NCI-H345 (cell line): ENCODE results near the gene ZNF468.
"Not testable (repeated sequence)": the region's sequence is repeated elsewhere in the genome, so short reads cannot be mapped to it uniquely, and the experiment has no call there.

Experiments used
- DNase-seq: peaks from one replicate; lab custom pipeline; 2025; lab: John Stamatoyannopoulos, UW

The ZNF468 gene

GRCh38 chr19:52857378-52858191 is at the start of gene ZNF468:
Gene ZNF468, minus strand, starts transcription at chr19:52857619. Its CDS starts 3,347 bp downstream, at chr19:52854272.
- DNase-seq: peak; percentile 74

DNA sequence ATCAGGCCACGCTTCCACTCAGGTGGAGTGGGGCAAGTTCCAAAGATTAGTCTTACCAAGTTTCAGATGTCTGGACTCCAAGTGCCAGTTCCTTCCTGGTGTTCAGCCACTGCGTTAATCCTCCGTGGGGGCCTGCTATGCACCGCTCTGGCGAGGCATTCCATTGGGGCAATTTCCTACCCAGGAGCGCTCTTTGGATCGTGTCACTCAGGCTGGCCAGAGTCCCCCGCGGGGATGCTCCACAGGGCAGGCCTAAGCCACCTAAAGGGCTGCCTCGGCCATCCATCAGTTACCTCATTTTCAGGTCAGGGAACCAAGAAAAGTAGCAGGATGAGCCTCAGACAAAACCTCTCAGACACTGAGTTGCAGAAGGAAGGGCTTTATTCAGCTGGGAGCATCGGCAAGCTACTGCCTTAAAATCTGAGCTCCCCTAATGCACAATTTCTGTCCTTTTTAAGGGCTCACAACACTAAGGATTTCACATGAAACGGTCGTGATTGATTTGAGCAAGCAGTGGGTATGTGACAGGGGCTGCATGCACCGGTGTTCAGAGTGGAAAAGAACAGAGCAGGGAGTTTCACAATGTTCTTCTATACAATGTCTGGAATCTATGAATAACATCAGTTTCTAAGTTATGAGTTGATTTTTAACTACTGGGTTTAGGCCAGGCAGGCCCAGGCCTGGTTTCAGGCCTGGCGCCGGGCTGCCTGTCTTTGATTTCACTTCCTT is 46.8 kb upstream of the ZNF468 start:
- not testable (repeated sequence) for DNase-seq

DNA sequence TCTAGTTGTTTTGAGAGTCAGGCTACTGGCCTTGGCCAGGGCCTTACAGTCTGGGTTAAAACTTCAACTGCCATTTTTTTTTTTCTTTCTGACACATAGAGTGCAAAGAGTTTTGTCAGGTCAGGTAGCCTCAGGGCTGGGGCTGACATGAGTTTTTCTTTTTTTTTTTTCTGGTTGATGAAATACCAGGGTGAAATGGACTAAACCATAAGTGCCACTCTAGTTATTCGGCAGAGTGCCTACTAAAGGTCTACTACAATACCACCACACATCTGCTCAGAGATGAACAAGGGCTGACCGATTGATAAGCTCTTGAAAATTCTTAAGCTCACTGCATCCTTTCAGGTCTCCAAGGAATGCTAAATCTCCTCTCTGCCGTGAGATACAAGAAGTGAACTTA is 44.4 kb upstream of the ZNF468 start:
- DNase-seq: no peak

GRCh38 chr19:52898596-52898995 is 41.2 kb upstream of the ZNF468 start:
- not testable (repeated sequence) for DNase-seq

DNA sequence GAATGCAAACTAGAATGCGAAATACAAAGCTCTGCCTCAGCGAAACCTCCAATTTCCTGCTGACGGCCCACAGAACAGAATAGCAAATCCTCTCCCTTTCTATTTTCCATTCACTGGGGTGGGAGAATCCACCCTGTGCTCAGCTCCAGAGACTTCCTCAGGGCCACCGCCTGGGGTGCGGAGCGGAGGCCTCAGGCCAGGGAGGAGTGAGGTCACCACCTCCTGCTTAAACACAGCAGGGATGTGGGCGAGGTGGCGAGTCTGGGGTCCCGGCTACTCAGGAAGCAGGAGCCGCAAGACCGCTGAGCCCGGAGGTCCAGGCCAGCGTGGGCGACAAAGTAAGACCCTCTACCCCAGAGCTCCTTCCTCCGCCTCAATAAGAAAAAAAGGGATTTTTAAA is 40.7 kb upstream of the ZNF468 start:
- no peak for DNase-seq

DNA sequence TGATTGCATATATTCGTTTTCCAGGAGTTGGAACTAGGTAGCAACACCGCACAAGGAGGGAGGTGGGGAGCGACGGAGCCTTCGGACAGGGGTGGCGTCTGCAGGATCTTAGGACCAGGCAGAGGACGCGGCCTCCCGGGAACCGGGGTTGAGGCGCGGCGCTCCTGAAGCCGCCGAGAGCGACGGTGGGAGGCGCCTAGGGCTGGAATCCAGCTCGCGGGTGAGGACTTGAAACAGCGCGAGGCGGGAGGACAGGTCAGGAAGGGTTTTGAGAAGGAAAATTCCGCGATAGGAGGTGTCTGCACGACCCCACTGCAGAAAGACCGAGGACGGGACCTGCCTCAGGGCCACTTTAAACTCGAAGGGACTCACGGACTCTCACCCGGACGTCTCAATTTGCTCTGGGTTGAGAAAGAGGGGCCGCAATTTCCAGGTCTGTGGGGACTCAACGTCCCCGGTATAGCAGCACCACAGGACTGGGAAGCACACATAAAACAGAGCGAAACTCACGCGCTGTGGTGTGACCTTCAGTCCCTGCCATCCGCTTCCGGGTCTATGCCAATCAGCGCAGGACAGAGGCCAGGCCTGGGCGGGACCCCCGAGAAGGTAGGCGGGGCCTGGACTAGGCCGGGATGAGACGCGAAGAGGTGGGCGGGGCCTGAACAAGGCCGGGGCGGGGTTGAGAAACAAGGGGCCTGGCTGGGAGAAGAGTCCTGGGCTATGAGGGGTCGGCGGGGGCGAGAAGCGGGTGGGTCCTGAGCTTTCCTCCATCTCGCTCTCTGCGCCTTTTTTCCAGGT is 39.9 kb upstream of the ZNF468 start, which contains the start of gene ZNF320:
ZNF320 (minus strand) TSS at position 498 of the 798 bp plus-strand sequence. CDS start 7,380 bp downstream, outside the sequence.
- peak; percentile 89 for DNase-seq

DNA sequence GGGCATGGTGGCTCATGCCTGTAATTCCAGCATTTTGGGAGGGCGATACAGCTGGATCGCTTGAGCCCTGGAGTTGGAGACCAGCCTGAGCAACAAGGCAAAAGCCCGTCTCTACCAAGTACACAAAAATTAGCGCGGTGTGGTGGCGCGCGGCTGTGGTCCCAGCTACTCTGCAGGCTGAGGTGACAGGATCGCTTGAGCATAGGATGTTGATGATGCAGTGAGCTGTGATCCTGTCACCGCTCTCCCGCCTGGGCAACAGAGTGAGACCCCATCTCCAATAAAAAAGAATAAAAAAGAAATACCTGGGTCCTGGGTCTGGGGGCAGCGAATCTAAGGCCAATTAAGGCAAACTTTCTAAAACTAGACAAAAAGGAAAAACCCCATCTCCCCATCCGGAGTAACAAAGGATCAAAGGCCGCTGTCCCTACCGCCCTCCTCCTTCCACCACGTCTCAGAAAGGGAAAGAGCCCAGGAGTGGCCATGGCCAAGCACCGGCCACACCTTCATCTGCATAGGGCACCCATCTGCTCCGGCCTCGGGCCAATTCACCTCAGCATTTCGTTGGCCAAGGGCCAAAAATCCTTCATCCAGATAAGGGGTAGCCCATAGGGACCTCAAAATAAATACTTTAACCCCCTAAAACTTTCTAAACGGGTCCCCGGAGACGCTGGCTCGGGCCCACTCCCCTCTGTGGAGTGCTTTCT is 39.2 kb upstream of the ZNF468 start:
- DNase-seq: peak; percentile 12

GRCh38 chr19:52891336-52891735 is 33.9 kb upstream of the ZNF468 start:
- DNase-seq: no peak

GRCh38 chr19:52889931-52890330 is 32.5 kb upstream of the ZNF468 start:
- no peak for DNase-seq

- no peak for DNase-seq
These were observed 31.7 kb upstream of the ZNF468 start for GRCh38 chr19:52889076-52889475.

- DNase-seq: no peak
These were observed 23.5 kb upstream of the ZNF468 start for GRCh38 chr19:52880895-52881389.

GRCh38 chr19:52872996-52873395 is 15.6 kb upstream of the ZNF468 start:
- DNase-seq: not testable (repeated sequence)

DNA sequence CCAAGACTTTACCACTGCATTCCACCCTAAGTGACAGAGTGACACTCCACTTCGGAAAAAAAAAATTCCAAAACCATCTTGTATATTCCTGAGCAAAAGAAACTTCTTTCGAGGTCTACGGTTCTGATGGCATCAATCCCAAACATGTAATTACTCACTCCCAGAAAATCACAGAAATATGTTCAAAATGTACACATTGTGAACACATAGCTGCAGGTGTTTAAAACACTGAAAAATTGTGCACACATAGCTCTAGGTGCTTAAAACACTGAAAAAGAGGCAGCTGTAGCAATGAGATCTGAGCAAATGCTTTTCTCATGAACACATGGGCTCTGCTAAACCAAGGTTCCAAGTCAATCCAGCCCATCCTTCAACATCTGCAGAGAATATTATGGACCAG is 14.0 kb upstream of the ZNF468 start:
- no peak for DNase-seq

DNA sequence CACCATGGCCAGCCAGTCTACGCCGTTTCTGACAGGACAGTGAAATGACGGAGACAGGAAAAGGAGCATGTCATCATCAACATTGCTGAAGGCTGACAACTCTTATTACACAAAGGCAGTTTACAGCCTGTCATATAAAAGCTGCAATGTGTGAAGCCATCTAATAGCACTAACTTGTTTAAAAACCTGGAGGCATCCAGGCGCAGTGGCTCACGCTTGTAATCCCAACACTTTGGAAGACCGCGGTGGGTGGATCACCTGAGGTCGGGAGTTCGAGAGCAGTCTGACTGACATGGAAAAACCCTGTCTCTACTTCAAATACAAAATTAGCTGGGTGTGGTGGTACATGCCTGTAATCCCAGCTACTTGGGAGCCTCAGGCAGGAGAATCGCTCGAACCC is 10.6 kb upstream of the ZNF468 start:
- DNase-seq: not testable (repeated sequence)

- not testable (repeated sequence) for DNase-seq
These were observed 660 bp downstream of the ZNF468 start for GRCh38 chr19:52856540-52857377.

DNA sequence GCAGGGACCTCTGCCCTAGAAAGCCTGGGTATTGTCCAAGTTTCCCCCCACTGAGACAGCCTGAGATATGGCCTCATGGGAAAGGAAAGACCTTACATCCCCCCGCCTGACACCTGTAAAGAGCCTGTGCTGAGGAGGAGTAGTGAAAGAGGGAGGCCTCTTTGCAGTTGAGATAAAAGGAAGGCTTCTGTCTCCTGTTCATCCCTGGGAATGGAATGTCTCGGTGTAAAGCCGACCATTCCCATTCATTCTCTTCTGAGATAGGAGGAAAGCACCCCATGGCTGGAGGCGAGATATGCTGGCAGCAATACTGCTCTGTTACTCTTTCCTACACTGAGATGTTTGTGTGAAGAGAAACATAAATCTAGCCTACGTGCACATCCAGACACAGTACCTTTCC is 10.1 kb downstream of the ZNF468 start:
- DNase-seq: not testable (repeated sequence)

GRCh38 chr19:52840825-52841465 is 16.5 kb downstream of the ZNF468 start:
- DNase-seq: not testable (repeated sequence)

GRCh38 chr19:52834289-52834688 is 23.1 kb downstream of the ZNF468 start:
- not testable (repeated sequence) for DNase-seq

- DNase-seq: not testable (repeated sequence)
These were observed 23.9 kb downstream of the ZNF468 start for GRCh38 chr19:52833541-52833940.

GRCh38 chr19:52829866-52830265 is 27.6 kb downstream of the ZNF468 start:
- not testable (repeated sequence) for DNase-seq
